GM12878 (cell line): ENCODE measurements around the gene DENND10.

ENCODE experiments used
- EZH2 ChIP-seq: IDR thresholded peaks from 2 replicates; pipeline ENCODE4 v1.6.1; 2012; ENCODE audit warnings: low read depth, mild to moderate bottlenecking, control low read depth, inconsistent platforms, low read length, borderline replicate concordance; ENCODE audit not compliant: control insufficient read depth
- KAT2A ChIP-seq: conservative IDR thresholded peaks from 2 replicates; pipeline ENCODE4 v1.6.1; 2011; ENCODE audit warnings: low read depth, low read length; ENCODE audit not compliant: control insufficient read depth
- MXI1 ChIP-seq: fragments of 150-350 bp; IDR thresholded peaks from 2 replicates; pipeline ENCODE4 v1.6.1; 2011; ENCODE audit warnings: low read depth, mild to moderate bottlenecking, inconsistent platforms, low read length, improper control_type of control experiment
- NKRF ChIP-seq: fragments of 450-650 bp; conservative IDR thresholded peaks from 2 replicates; pipeline ENCODE4 v1.6.1; 2017; ENCODE audit warnings: mild to moderate bottlenecking, moderate library complexity
- POLR2A ChIP-seq: IDR thresholded peaks from 2 replicates; pipeline ENCODE4 v1.6.1; 2011; ENCODE audit warnings: low read depth, mild to moderate bottlenecking, low read length
- RAD21 ChIP-seq: IDR thresholded peaks from 2 replicates; pipeline ENCODE4 v1.6.1; 2011; ENCODE audit warnings: mild to moderate bottlenecking, low read depth, low read length, moderate library complexity; ENCODE audit not compliant: insufficient read depth
- SMC3 ChIP-seq: IDR thresholded peaks from 2 replicates; pipeline ENCODE4 v1.6.1; 2011; ENCODE audit warnings: low read length, improper control_type of control experiment, borderline replicate concordance
- SRF ChIP-seq, 2 experiments: IDR thresholded peaks; 2 replicates each; pipeline ENCODE4 v1.6.1; 2011; ENCODE audit warnings: low read depth in 2 of 2, low read length in 2 of 2, mild to moderate bottlenecking in 1 of 2, moderate library complexity in 1 of 2
- TCF12 ChIP-seq: IDR thresholded peaks from 2 replicates; pipeline ENCODE4 v1.6.1; 2011; ENCODE audit warnings: low read depth, mild to moderate bottlenecking, low read length
- TF ChIP-seq, protein P1 (sequence below), 3 experiments: IDR thresholded peaks in 2 of 3; conservative IDR thresholded peaks in 1 of 3; 2 replicates each; pipeline ENCODE4 v1.5.1; 2011; ENCODE audit warnings: low read depth in 3 of 3, low read length in 3 of 3, mild to moderate bottlenecking in 3 of 3, control low read depth in 2 of 3, moderate library complexity in 2 of 3, inconsistent platforms in 1 of 3, mixed read lengths in 1 of 3; ENCODE audit not compliant: control insufficient read depth in 2 of 3, insufficient read depth in 1 of 3; ENCODE audit errors: extremely low read depth in 1 of 3

- TF ChIP-seq KAT2A (no peak), SRF (IDR thresholded peaks at IDR 0.05; ENCODE audit: low read depth in 2 of 2, low read length in 2 of 2) (no peak), MXI1 (no peak), NKRF (no peak), EZH2 (no peak), SMC3 (no peak), TCF12 (no peak), RAD21 (no peak), POLR2A (no peak)
- TF ChIP-seq, protein P1, sequence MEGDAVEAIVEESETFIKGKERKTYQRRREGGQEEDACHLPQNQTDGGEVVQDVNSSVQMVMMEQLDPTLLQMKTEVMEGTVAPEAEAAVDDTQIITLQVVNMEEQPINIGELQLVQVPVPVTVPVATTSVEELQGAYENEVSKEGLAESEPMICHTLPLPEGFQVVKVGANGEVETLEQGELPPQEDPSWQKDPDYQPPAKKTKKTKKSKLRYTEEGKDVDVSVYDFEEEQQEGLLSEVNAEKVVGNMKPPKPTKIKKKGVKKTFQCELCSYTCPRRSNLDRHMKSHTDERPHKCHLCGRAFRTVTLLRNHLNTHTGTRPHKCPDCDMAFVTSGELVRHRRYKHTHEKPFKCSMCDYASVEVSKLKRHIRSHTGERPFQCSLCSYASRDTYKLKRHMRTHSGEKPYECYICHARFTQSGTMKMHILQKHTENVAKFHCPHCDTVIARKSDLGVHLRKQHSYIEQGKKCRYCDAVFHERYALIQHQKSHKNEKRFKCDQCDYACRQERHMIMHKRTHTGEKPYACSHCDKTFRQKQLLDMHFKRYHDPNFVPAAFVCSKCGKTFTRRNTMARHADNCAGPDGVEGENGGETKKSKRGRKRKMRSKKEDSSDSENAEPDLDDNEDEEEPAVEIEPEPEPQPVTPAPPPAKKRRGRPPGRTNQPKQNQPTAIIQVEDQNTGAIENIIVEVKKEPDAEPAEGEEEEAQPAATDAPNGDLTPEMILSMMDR (IDR thresholded peaks at IDR 0.05 in 2 of 3, conservative IDR thresholded peaks at IDR 0.05 in 1 of 3; ENCODE audit: control insufficient read depth in 2 of 3, extremely low read depth in 1 of 3, insufficient read depth in 1 of 3, low read depth in 3 of 3, low read length in 3 of 3): no peak
Observed at GRCh38 chr10:119098576-119098975, 5.3 kb upstream of the DENND10 start.
